ENCODE results near the gene CSKMT. TPM values are rescaled to one million over a fixed set of nuclear protein-coding genes. Genes with fewer than 3 reads are reported as not detected.

CSKMT gene
- total RNA-seq, 1 experiment from 2014 or later = 63.5 TPM

- ChIA-PET CTCF (interaction anchor here (1.8 kb wide), 1 partner anchor 9 kb away, joined by 6 read pairs; no protein-coding TSS in a partner anchor), RAD21 (ENCODE audit: low non-redundant PET in 1 of 2, low total read pairs in 2 of 2, uncharacterized antibody in 2 of 2, unreplicated experiment in 2 of 2) (no interaction called here), POLR2A (interaction anchor here (1.2 to 1.3 kb wide), 2 partner anchors 16 to 25 kb away, joined by 3 to 4 read pairs; partner anchors contain the start of genes C11orf98 and CSKMT)
- Histone ChIP-seq H3K4me3 (replicated peaks in 1 of 2; ENCODE audit: low read depth in 1 of 2, low read length in 2 of 2) (no peak within 1 kb of the TSS), H3K36me3 (ENCODE audit: control insufficient read depth in 1 of 2, insufficient read depth in 2 of 2, low read length in 2 of 2) (peaks cover 19 to 30% of the 10 kb centered on the region in 2 experiments; a peak in 3 of 4 replicates), H3K9me3 (ENCODE audit: control insufficient read depth in 1 of 2, insufficient read depth in 1 of 2, low read depth in 1 of 2, low read length in 2 of 2) (no peaks in the 10 kb centered on the region), H3K9ac (ENCODE audit: low read length) (no peak within 1 kb of the TSS), H2AFZ (ENCODE audit: low read depth, low read length, poor library complexity, severe bottlenecking) (no peak within 1 kb of the TSS), H3K4me1 (ENCODE audit: control insufficient read depth in 1 of 2, insufficient read depth in 2 of 2, low read length in 2 of 2) (no peaks in the 10 kb centered on the region), H4K20me1 (ENCODE audit: insufficient read depth) (no peaks in the 10 kb centered on the region), H3K27ac (ENCODE audit: low read depth, low read length) (no peak within 1 kb of the TSS), H3K27me3 (ENCODE audit: insufficient read depth, low read length) (no peaks in the 10 kb centered on the region), H3K4me2 (ENCODE audit: low read length) (no peak within 1 kb of the TSS), H3K79me2 (ENCODE audit: insufficient read depth, low read length) (no peaks in the 10 kb centered on the region), H3K9me2 (ENCODE audit: insufficient read depth) (no peaks in the 10 kb centered on the region)
- intact Hi-C loops (cut with micrococcal nuclease) = loop anchor here (5.0 kb wide), 1 partner anchor 292 kb away; no protein-coding TSS in a partner anchor
- BruUV-seq (replicated peaks) = no TSS peak
- DNase-seq (ENCODE audit: low read depth, low spot score) (no peak), ATAC-seq (no peak)
- no peak for TF ChIP-seq ZNF274 (IDR thresholded peaks at IDR 0.05; ENCODE audit: low read depth, low read length)
- TF ChIP-seq CTCF (IDR thresholded peaks at IDR 0.05 in 2 of 3, conservative IDR thresholded peaks at IDR 0.05 in 1 of 3; ENCODE audit: borderline replicate concordance in 1 of 3, insufficient read depth in 1 of 3, low read depth in 2 of 3, low read length in 2 of 3) = no peak
- no peak for TF ChIP-seq SP1 (IDR thresholded peaks at IDR 0.05; ENCODE audit: low read depth)
- no peak for TF ChIP-seq ATF3 (IDR thresholded peaks at IDR 0.05)
- TF ChIP-seq FOSL1 (IDR thresholded peaks at IDR 0.05; ENCODE audit: low read depth) = no peak
- TF ChIP-seq CBX3 (IDR thresholded peaks at IDR 0.05; ENCODE audit: low read depth) = no peak
- TF ChIP-seq MAX (IDR thresholded peaks at IDR 0.05) = no peak
- TF ChIP-seq EGR1 (IDR thresholded peaks at IDR 0.05; ENCODE audit: low read depth) = no peak
- TF ChIP-seq REST (IDR thresholded peaks at IDR 0.05; ENCODE audit: low read depth) = no peak
- no peak for TF ChIP-seq POLR2AphosphoS5 (IDR thresholded peaks at IDR 0.05; ENCODE audit: low read depth, low read length)
- no peak for TF ChIP-seq RAD21 (IDR thresholded peaks at IDR 0.05; ENCODE audit: low read depth)
- TF ChIP-seq JUND (IDR thresholded peaks at IDR 0.05) = no peak
- TF ChIP-seq EZH2 (IDR thresholded peaks at IDR 0.05) = no peak
- TF ChIP-seq ZBTB33 (IDR thresholded peaks at IDR 0.05; ENCODE audit: extremely low read depth, insufficient replicate concordance, low read length) = no peak
- TF ChIP-seq CEBPB (IDR thresholded peaks at IDR 0.05; ENCODE audit: low read depth) = no peak
- no peak for TF ChIP-seq SRF (IDR thresholded peaks at IDR 0.05; ENCODE audit: low read depth)
- TF ChIP-seq POLR2A (IDR thresholded peaks at IDR 0.05; ENCODE audit: borderline replicate concordance, extremely low read depth, insufficient read depth, insufficient read length) = no peak
- TF ChIP-seq EZH2phosphoT487 (IDR thresholded peaks at IDR 0.05; ENCODE audit: borderline replicate concordance) = no peak
Measured at GRCh38 chr11:62689421-62690183, 24.5 kb downstream of the CSKMT start, which contains the start of gene LRRN4CL. TSS of gene LRRN4CL (minus strand) at chr11:62689530. CDS start at chr11:62688508, 1,022 bp downstream.

All from HCT116 (cell line).